SK-N-DZ (cell line): ENCODE results near the gene RTEL1.

ENCODE experiments used
- DNase-seq: peaks from one replicate; pipeline ENCODE4 v3.0.0-alpha.2; 2015; ENCODE audit warnings: low spot score
- small RNA-seq, 2 experiments: library from RNA; depleted of rRNA; stranded (forward); fragments of <200 nt; gene quantifications; one replicate each; pipeline ENCODE3, GENCODE V24; 2014

Gene RTEL1

DNA sequence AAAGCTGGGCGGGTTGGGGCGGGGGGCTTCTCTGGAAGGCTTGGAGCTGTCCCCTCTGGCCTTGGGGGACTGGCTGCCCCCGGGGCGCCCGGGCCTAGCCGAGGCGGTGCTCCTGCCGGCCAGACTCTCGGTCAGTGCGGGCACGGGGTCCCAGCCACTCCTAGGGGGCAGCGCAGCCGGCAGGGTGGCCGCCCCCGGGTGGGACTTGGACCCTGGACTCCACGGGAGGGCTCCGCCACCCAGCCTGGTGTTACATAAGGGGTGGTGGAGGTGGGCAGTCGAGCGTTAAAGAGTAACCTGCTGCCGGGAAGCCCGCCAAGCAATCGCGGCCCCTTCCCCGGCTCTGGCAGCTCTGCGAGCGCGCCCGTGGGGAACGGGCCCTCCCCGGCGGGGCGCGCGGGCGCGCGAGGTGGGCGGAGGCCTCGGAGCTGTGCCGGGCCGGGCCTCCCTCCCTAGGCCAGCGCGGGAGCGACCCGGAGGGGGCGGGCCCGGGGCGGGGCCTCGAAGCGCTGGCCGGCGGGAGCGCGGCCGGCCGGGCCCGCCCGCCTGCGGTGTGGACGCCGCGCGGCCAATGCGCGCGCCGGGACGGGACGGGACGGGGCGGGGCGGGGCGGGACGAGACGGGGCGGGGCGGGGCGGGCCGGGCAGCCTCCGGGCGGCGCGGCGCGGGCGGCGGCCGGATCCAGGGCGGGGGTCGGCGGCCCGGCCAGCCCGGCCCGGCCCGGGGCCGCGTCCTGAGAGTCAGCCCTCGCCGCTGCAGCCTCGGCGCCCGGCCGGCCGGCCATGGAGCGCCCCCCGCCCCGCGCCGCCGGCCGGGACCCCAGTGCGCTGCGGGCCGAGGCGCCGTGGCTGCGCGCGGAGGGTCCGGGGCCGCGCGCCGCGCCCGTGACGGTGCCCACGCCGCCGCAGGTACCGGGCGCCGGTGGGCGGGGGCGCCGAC, 81.3 kb downstream of the RTEL1 start, which contains the start of gene SLC2A4RG:
TSS of gene SLC2A4RG (plus strand) at position 647 of the 940 bp plus-strand sequence. CDS start at position 784, 137 bp downstream.
- DNase-seq: peak; percentile 73

DNA sequence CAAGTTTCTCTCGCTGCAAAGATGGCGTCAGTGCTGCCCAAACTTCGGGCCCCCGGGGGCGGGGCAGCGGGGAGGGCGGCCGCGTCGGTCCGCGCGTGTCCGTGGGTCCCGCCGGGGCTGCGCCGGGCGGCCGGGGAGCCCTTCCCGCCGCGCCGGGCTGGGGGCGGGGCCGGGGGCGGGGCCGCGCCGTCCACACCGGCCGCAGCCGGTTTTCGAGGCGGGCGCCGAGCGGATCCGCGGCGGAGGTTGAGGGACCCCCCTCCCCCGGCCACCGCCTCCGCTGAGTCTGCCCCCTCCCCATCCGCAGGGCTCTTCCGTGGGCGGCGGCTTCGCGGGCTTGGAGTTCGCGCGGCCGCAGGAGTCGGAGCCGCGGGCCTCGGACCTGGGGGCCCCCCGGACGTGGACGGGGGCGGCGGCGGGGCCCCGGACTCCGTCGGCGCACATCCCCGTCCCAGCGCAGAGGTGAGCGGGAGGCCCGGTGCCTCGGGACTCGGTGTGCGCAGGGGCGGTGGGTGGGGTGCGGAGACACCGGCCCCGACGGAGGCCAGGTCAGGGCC, 82.0 kb downstream of the RTEL1 start:
- DNase-seq: no peak

DNA sequence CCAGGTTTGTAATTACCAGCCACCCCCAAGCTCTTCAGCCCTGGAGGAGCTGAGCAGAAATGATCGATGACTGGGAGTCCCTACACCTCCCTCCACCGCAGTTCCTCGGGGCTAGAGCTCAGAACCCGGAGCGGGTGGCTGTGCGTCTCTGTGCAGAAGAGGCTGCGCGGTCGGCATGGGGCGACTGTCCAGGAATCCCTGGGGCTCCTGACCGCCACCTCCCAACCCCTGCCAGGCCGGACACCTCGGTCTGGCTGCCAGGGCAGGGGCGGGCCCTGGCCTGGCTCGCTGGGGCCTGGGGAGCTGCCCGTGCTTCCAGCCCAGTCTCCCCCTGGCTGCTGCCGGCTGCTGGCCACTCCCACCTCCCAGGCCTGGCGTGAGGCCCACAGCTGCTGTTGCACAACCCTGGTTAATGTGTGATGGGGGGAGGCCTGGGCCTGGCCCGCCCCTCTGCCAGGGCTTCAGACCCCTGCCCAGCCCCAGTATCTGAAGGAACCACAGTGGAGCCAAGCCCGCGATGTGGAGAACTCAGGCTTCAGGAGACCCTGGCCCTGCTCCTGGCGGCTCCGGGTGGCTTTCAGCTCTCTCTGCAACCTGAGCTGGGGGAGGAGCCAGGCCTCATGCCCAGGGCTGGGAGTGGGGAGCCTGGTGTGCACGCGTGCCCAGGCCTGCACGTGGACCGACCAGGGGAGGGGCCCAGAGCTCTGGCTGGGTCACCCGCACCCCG, 82.7 kb downstream of the RTEL1 start:
- DNase-seq: peak; percentile 86

DNA sequence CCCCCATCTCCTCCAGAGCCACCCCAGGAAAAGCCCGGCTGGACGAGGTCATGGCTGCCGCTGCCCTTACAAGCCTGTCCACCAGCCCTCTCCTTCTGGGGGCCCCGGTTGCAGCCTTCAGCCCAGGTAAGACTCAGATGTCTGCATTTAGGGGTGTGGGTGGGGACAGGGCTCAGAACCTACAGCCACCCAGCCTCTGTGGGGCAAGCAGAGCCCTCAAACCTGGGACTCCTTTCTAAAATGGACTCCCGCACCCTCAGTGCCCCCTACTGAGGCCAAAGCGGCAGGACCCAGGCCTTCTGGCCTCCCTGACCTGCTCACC, 83.2 kb downstream of the RTEL1 start:
- no peak for DNase-seq

DNA sequence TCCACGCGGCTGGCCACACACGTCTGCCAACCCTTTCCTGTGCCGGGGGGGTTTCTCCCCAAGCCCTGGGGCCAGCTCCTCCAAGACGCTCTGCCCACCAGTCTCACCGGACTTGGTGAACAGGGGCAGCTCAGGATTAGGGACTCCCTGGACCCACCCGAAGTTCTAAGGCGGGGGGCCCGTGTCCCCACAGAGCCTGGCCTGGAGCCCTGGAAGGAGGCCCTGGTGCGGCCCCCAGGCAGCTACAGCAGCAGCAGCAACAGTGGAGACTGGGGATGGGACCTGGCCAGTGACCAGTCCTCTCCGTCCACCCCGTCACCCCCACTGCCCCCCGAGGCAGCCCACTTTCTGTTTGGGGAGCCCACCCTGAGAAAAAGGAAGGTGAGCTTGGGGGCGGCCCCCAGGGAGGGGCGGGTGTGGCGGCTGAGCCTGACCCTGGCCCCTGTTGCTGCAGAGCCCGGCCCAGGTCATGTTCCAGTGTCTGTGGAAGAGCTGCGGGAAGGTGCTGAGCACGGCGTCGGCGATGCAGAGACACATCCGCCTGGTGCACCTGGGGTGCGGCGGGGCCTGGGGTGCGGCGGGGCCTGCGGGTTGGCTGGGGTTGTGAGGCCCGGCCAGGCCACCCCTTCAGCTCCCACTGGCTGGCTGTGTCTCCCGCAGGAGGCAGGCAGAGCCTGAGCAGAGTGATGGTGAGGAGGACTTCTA, 83.7 kb downstream of the RTEL1 start:
- no peak for DNase-seq

DNA sequence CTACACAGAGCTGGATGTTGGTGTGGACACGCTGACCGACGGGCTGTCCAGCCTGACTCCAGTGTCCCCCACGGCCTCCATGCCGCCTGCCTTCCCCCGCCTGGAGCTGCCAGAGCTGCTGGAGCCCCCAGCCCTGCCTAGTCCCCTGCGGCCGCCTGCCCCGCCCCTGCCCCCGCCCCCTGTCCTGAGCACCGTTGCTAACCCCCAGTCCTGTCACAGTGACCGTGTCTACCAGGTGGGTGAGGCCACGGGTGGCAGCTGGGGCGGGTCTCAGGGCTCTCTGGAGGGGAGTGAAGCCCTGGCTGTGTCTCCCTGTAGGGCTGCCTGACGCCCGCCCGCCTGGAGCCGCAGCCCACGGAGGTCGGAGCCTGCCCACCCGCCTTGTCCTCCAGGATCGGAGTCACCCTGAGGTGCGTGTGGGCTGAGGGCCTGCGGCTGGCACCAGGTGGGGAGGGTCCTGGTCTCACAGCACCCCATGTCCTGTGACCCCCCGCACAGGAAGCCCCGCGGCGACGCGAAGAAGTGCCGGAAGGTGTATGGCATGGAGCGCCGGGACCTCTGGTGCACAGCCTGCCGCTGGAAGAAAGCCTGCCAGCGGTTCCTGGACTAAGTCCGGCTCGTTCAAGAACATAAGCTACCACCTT, 84.4 kb downstream of the RTEL1 start:
- DNase-seq: no peak

DNA sequence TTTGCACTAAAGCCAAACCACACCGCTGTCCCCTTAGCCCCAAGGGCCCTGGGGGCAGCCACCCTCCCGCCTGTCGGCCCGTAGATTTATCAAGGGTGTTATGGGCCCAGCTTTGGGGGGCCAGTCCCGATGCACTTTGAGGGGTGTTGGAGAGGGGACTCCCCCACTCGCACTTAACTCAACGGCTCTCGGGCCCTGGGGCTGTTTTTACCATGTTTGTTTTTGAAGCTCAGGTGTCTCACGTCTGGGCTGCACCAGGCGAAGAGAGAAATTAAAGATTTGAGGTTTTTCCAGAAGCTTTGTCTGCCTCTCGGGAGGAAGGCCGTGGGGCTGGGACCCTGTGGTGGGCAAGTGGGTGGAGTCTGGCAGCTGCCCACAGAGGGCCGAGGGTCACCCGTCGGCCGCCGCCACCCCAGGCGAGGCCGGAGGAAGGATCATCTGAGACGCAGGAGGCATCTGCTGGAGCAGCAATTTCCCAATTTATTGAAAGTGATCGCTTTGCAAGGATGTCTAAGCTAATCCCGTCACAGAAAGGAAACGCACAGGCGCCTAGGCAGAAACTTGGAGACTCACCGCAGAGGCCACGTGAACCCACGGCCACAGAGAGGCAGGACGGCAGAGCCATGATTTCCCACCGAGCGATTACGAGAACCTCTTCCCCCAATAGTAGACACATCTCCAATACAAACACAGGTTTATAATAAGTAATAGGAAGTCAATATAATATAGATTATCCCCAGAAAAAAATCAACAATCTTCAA, 85.3 kb downstream of the RTEL1 start:
- no peak for DNase-seq

DNA sequence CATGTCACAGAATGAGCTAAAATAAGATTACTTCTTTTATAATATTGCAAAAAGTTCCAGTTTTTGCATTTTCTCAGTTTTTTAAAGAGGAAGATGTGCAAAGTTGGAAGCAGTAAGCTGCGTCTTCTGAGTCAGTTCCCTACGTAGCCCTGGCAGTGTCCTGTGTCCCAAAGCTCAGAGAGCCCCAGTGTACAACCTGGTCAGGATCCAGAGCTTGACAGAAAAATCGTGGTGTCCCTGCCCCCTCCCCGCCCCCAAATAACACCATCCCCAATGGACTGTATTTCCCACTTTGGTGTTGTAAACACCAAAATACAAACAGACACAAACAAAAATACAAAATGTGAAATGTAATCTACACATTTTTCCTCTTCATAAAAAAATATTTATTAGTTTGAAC, 86.0 kb downstream of the RTEL1 start:
- DNase-seq: no peak

DNA sequence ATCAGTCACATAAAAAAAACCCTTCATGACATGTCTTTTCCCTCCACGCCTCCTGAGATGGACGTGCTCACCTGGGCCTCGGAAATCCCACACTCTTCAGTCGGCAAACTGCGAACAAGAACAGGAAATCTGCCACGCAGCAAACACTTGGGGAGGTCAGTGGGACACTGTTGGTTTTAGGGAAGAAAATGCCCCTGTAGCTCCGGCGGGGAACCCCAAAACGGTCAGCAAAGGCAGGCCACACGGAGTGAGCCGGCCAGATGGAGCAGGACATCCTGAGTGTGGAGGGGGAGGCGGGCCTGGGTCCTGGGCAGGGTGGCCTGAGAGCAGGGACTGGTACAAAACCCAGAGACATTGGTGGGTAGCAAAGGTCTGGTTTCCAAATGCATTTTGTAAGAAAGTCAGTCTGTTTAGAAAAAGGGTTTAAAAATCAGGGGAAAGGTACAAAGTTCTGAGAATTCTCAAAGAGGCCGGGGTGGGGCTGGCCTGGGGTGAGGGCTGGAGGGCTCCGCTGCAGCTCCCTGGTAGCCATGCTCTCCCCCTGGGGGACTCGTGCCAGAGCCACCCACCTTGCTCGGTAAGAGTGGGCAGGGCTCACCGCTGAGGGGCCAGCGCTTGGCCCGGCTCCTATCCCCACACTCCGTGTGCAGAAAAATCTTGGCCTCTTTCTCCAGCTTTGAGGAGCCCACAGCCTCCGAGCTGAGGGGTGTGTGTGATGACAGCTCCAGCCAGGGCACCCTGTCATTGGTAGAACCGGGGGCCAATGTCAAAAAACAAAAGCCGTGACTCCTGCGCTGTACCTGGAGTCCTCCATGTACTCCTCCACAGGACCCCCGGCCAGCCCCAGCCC, 86.7 kb downstream of the RTEL1 start:
- DNase-seq: no peak

DNA sequence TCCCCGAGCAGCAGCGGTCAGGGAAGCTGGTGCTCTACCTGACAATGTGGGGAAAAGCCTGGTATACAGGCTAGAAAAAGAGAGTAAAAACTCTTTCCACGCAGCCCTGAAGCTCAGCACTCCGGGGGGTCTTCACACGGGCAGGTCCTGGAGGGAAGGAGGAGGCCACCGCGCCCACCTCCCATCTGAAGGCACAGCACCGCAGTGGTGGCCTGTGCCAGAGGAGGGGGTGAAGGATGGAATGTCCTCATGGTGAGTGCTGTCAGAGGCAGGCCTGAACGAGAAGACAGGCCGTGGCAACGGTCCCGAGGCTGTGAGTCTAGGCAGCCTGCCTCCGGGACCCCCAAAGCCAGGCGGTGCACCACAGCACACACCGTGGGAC, 87.3 kb downstream of the RTEL1 start:
- no peak for DNase-seq

Small RNAs within 50 kb of the gene (small RNA-seq; reads per million reads assigned to genes)
- 0 to 0.09 reads per million in 2 experiments for gene LIME1
- gene TNFRSF6B: 0 reads per million in 2 experiments
